Measurements from ENCODE around the gene E2F3. TPM values are rescaled to one million over a fixed set of nuclear protein-coding genes. Genes with fewer than 3 reads are reported as not detected.
A peak's percentile ranks its signal among the peaks of the same experiment; 100 is the strongest.
"Not testable (repeated sequence)": the region's sequence is repeated elsewhere in the genome, so short reads cannot be mapped to it uniquely, and the experiment has no call there.

Gene E2F3
- total and polyA plus RNA-seq, 3 experiments from 2014 or later: 13.1 to 32.3 (median 31.5) TPM

- H3K4me1 ChIP-seq (ENCODE audit: insufficient read depth, low read length): no peaks in the 10 kb centered on the region
- no peak overlapping the region for H3K27ac ChIP-seq (ENCODE audit: low read depth, low read length)
- H3K4me1 Mint-ChIP-seq: peaks cover 31 to 52% (median 45%) of the 10 kb centered on the region in 3 donors
- H3K36me3 ChIP-seq (ENCODE audit: insufficient read depth, low read length): no peaks in the 10 kb centered on the region
- DNase-seq: no peak
- peak overlapping the region in 2 of 8 donors; percentile 17 to 56 for H3K27ac Mint-ChIP-seq
- peaks cover 14 to 36% (median 15%) of the 10 kb centered on the region in 3 donors for H3K36me3 Mint-ChIP-seq
- no peaks in the 10 kb centered on the region for H3K9me3 ChIP-seq (ENCODE audit: low read length)
- H3K27me3 Mint-ChIP-seq: no peaks in the 10 kb centered on the region
- H3K27me3 ChIP-seq (ENCODE audit: insufficient read depth, low read length, poor library complexity, severe bottlenecking): no peaks in the 10 kb centered on the region
- no peak overlapping the region for H3K4me3 ChIP-seq (ENCODE audit: low read length)
- CTCF ChIA-PET: interaction anchor here (1.2 kb wide), 1 partner anchor 59 kb away, joined by 3 read pairs; no protein-coding TSS in a partner anchor
- no peaks in the 10 kb centered on the region for H3K9me3 Mint-ChIP-seq
- POLR2A ChIA-PET: no interaction called here
- no peak overlapping the region for H3K4me3 Mint-ChIP-seq
Measured at GRCh38 chr6:20463396-20463795, 61.7 kb downstream of the E2F3 start.

DNA sequence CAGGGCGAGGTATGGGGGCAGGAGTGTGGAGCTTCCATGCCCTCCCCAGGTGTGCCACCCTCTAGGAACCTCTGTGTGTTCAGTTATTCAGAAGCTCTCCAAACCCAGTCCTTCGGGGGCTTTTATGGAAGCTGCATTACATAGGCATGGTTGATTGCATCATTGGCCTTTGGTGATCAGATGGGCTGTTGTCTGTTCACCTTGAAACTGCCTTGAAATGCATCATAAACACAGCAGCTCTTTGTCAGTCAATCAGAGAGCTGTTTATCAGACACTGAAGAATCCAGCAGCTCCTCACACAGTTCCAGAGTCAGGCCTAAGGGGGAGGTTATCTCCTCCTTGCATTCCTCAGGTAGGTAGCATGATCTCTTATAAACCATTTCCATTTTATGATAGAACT is 62.4 kb downstream of the E2F3 start:
- Mint-ChIP-seq H3K27ac (peak overlapping the region in 1 of 8 donors; percentile 23), H3K4me3 (no peak overlapping the region), H3K36me3 (peaks cover 13 to 37% (median 15%) of the 10 kb centered on the region in 3 donors), H3K9me3 (no peaks in the 10 kb centered on the region), H3K27me3 (no peaks in the 10 kb centered on the region), H3K4me1 (peaks cover 35 to 54% (median 48%) of the 10 kb centered on the region in 3 donors)
- ChIA-PET POLR2A (no interaction called here), CTCF (interaction anchor here (1.2 kb wide), 1 partner anchor 59 kb away, joined by 3 read pairs; no protein-coding TSS in a partner anchor)
- no peaks in the 10 kb centered on the region for H3K9me3 ChIP-seq (ENCODE audit: low read length)
- H3K36me3 ChIP-seq (ENCODE audit: insufficient read depth, low read length): no peaks in the 10 kb centered on the region
- H3K4me3 ChIP-seq (ENCODE audit: low read length): no peak overlapping the region
- no peak for DNase-seq
- H3K4me1 ChIP-seq (ENCODE audit: insufficient read depth, low read length): no peaks in the 10 kb centered on the region
- H3K27me3 ChIP-seq (ENCODE audit: insufficient read depth, low read length, poor library complexity, severe bottlenecking): no peaks in the 10 kb centered on the region
- no peak overlapping the region for H3K27ac ChIP-seq (ENCODE audit: low read depth, low read length)

GRCh38 chr6:20464847-20465246 is 63.2 kb downstream of the E2F3 start:
- Histone ChIP-seq H3K4me3 (ENCODE audit: low read length) (no peak overlapping the region), H3K36me3 (ENCODE audit: insufficient read depth, low read length) (no peaks in the 10 kb centered on the region), H3K27me3 (ENCODE audit: insufficient read depth, low read length, poor library complexity, severe bottlenecking) (no peaks in the 10 kb centered on the region), H3K4me1 (ENCODE audit: insufficient read depth, low read length) (no peaks in the 10 kb centered on the region), H3K9me3 (ENCODE audit: low read length) (no peaks in the 10 kb centered on the region), H3K27ac (ENCODE audit: low read depth, low read length) (no peak overlapping the region)
- peaks cover 37 to 58% (median 53%) of the 10 kb centered on the region in 3 donors for H3K4me1 Mint-ChIP-seq
- H3K4me3 Mint-ChIP-seq: no peak overlapping the region
- no peaks in the 10 kb centered on the region for H3K27me3 Mint-ChIP-seq
- H3K9me3 Mint-ChIP-seq: no peaks in the 10 kb centered on the region
- CTCF ChIA-PET: no interaction called here
- DNase-seq: no peak
- H3K36me3 Mint-ChIP-seq: peaks cover 11 to 36% (median 16%) of the 10 kb centered on the region in 3 donors
- H3K27ac Mint-ChIP-seq: peak overlapping the region in 3 of 8 donors; percentile 27 to 42 (median 30)
- POLR2A ChIA-PET: no interaction called here

DNA sequence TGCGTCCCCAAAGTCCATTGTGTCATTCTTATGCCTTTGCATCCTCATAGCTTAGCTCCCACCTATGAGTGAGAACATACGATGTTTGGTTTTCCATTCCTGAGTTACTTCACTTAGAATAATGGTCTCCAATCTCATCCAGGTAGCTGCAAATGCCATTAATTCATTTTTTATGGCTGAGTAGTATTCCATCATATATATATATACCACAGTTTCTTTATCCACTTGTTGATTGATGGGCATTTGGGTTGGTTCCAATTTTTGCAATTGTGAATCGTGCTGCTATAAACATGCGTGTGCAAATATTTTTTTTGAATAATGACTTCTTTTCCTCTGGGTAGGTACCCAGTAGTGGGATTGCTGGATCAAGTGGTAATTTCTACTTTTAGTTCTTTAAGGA is 63.9 kb downstream of the E2F3 start:
- peaks cover 41 to 54% (median 51%) of the 10 kb centered on the region in 3 donors for H3K4me1 Mint-ChIP-seq
- H3K27ac ChIP-seq (ENCODE audit: low read depth, low read length); DNase-seq; H3K9me3 Mint-ChIP-seq; H3K27me3 ChIP-seq (ENCODE audit: insufficient read depth, low read length, poor library complexity, severe bottlenecking); POLR2A ChIA-PET; H3K36me3 ChIP-seq (ENCODE audit: insufficient read depth, low read length); H3K4me1 ChIP-seq (ENCODE audit: insufficient read depth, low read length); H3K27me3 Mint-ChIP-seq; H3K9me3 ChIP-seq (ENCODE audit: low read length); H3K4me3 ChIP-seq (ENCODE audit: low read length); CTCF ChIA-PET; H3K4me3 Mint-ChIP-seq: not testable (repeated sequence)
- peaks cover 9 to 32% (median 20%) of the 10 kb centered on the region in 3 donors for H3K36me3 Mint-ChIP-seq
- H3K27ac Mint-ChIP-seq: peak overlapping the region in 2 of 8 donors; percentile 14 to 58

GRCh38 chr6:20467437-20467836 is 65.8 kb downstream of the E2F3 start:
- no peak overlapping the region for H3K27ac ChIP-seq (ENCODE audit: low read depth, low read length)
- H3K9me3 ChIP-seq (ENCODE audit: low read length): no peaks in the 10 kb centered on the region
- POLR2A ChIA-PET: no interaction called here
- Mint-ChIP-seq H3K36me3 (peaks cover 10 to 29% (median 20%) of the 10 kb centered on the region in 3 donors), H3K27me3 (no peaks in the 10 kb centered on the region), H3K9me3 (no peaks in the 10 kb centered on the region), H3K4me3 (peak overlapping the region in 3 of 7 donors; percentile 9 to 42 (median 33)), H3K27ac (peak overlapping the region in 5 of 8 donors; percentile 15 to 64 (median 44)), H3K4me1 (peaks cover 37 to 55% (median 50%) of the 10 kb centered on the region in 3 donors)
- DNase-seq: no peak
- no peaks in the 10 kb centered on the region for H3K27me3 ChIP-seq (ENCODE audit: insufficient read depth, low read length, poor library complexity, severe bottlenecking)
- no peaks in the 10 kb centered on the region for H3K36me3 ChIP-seq (ENCODE audit: insufficient read depth, low read length)
- CTCF ChIA-PET: no interaction called here
- H3K4me3 ChIP-seq (ENCODE audit: low read length): no peak overlapping the region
- H3K4me1 ChIP-seq (ENCODE audit: insufficient read depth, low read length): no peaks in the 10 kb centered on the region

DNA sequence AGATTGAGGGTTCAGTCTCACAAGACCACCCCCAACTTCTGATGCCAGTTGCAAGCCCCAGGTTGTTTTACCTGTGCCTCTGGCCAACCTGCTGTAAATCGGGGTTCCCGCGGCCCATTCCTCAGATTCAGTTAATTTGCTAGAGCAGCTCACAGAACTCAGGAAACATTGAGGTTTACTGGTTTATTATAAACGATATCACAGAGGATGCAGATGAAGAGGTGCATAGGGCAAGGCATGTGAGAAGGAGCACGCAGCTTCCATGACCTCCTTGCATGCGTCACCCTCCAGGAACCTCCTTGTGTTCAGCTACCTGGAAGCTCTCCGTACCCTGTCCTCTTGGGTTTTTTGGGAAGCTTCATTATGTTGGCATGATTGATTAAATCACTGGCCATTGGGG is 66.5 kb downstream of the E2F3 start:
- H3K36me3 Mint-ChIP-seq: peaks cover 10 to 29% (median 20%) of the 10 kb centered on the region in 3 donors
- no peaks in the 10 kb centered on the region for H3K36me3 ChIP-seq (ENCODE audit: insufficient read depth, low read length)
- no peak overlapping the region for H3K4me3 ChIP-seq (ENCODE audit: low read length)
- no peaks in the 10 kb centered on the region for H3K27me3 ChIP-seq (ENCODE audit: insufficient read depth, low read length, poor library complexity, severe bottlenecking)
- no peak for DNase-seq
- peak overlapping the region in 2 of 8 donors; percentile 44 to 93 for H3K27ac Mint-ChIP-seq
- no peaks in the 10 kb centered on the region for H3K4me1 ChIP-seq (ENCODE audit: insufficient read depth, low read length)
- H3K27ac ChIP-seq (ENCODE audit: low read depth, low read length): no peak overlapping the region
- H3K9me3 Mint-ChIP-seq: no peaks in the 10 kb centered on the region
- POLR2A ChIA-PET: no interaction called here
- H3K27me3 Mint-ChIP-seq: no peaks in the 10 kb centered on the region
- H3K4me1 Mint-ChIP-seq: peaks cover 39 to 59% (median 47%) of the 10 kb centered on the region in 3 donors
- H3K9me3 ChIP-seq (ENCODE audit: low read length): no peaks in the 10 kb centered on the region
- CTCF ChIA-PET: no interaction called here
- H3K4me3 Mint-ChIP-seq: no peak overlapping the region

DNA sequence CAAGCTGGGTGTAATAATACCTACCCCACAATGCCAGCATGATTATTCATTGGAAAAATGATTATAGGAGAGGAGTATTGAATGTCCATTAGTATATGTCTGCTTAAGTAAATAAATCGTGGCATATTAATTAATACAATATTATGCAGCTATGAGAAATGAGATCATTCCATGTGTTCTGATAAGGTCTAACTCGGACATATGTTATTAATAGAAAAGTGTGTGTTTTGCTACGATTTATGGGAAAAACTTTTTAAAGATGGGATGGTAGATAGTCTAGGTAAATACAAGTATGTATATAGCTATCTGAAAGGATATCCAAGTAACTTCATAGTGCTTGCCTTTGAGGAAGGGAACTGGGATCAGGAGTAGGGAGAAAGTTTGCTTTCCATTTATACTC is 71.1 kb downstream of the E2F3 start:
- Histone ChIP-seq H3K4me3 (ENCODE audit: low read length) (no peak overlapping the region), H3K36me3 (ENCODE audit: insufficient read depth, low read length) (no peaks in the 10 kb centered on the region), H3K27me3 (ENCODE audit: insufficient read depth, low read length, poor library complexity, severe bottlenecking) (no peaks in the 10 kb centered on the region), H3K27ac (ENCODE audit: low read depth, low read length) (no peak overlapping the region), H3K9me3 (ENCODE audit: low read length) (no peaks in the 10 kb centered on the region), H3K4me1 (ENCODE audit: insufficient read depth, low read length) (no peaks in the 10 kb centered on the region)
- no peak overlapping the region for H3K4me3 Mint-ChIP-seq
- ChIA-PET CTCF (no interaction called here), POLR2A (no interaction called here)
- H3K36me3 Mint-ChIP-seq: peaks cover 3 to 13% (median 5%) of the 10 kb centered on the region in 3 donors
- H3K27me3 Mint-ChIP-seq: no peaks in the 10 kb centered on the region
- peaks cover 25 to 50% (median 46%) of the 10 kb centered on the region in 3 donors for H3K4me1 Mint-ChIP-seq
- DNase-seq: no peak
- H3K27ac Mint-ChIP-seq: no peak overlapping the region
- no peaks in the 10 kb centered on the region for H3K9me3 Mint-ChIP-seq

DNA sequence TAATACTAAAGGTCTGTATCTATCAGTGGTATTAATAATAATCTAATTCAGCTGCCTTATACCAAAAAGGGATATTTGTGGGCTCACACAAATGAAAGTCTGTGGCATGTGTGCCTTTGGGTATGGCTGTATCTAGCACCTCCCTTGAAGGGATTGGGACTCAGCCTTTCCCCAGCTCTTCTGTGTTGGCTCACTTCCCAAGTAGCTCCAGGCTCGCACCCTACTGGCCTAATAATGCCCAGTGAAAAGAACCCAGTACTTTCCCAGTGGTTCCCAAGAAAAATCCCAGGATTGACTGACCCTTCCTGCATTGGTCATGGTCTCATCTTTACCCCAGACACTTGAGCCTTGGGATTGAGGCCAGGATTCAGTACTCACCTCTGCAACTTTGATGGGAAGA is 71.8 kb downstream of the E2F3 start:
- peaks cover 21 to 44% (median 41%) of the 10 kb centered on the region in 3 donors for H3K4me1 Mint-ChIP-seq
- no peak overlapping the region for H3K4me3 Mint-ChIP-seq
- no peaks in the 10 kb centered on the region for H3K9me3 Mint-ChIP-seq
- ChIA-PET CTCF (interaction anchor here (1.0 kb wide), 1 partner anchor 54 kb away, joined by 3 read pairs; no protein-coding TSS in a partner anchor), POLR2A (no interaction called here)
- Histone ChIP-seq H3K36me3 (ENCODE audit: insufficient read depth, low read length) (no peaks in the 10 kb centered on the region), H3K9me3 (ENCODE audit: low read length) (no peaks in the 10 kb centered on the region), H3K4me3 (ENCODE audit: low read length) (no peak overlapping the region), H3K4me1 (ENCODE audit: insufficient read depth, low read length) (no peaks in the 10 kb centered on the region), H3K27ac (ENCODE audit: low read depth, low read length) (no peak overlapping the region), H3K27me3 (ENCODE audit: insufficient read depth, low read length, poor library complexity, severe bottlenecking) (no peaks in the 10 kb centered on the region)
- no peak for DNase-seq
- peaks cover 3 to 13% (median 5%) of the 10 kb centered on the region in 3 donors for H3K36me3 Mint-ChIP-seq
- H3K27me3 Mint-ChIP-seq: no peaks in the 10 kb centered on the region
- H3K27ac Mint-ChIP-seq: peak overlapping the region in 1 of 8 donors; percentile 67
